Measurements from ENCODE around the gene ANO4.

GRCh38 chr12:100877776-100878175 lies 83.2 kb downstream of the ANO4 start:
- no peak for TF ChIP-seq CTCF (IDR thresholded peaks at IDR 0.05)
- TF ChIP-seq POLR2A (IDR thresholded peaks at IDR 0.05), result no peak
